GM21360 (cell line): Measurements from ENCODE around the gene FGF14.
"Not testable (repeated sequence)": the region's sequence is repeated elsewhere in the genome, so short reads cannot be mapped to it uniquely, and the experiment has no call there.

Experiments used
- ATAC-seq: cut with Tn5 transposase; IDR thresholded peaks from one replicate; pipeline ENCODE4 v1.9.1; 2021; ENCODE audit warnings: mild to moderate bottlenecking, moderate library complexity; ENCODE audit not compliant: unreplicated experiment

Gene FGF14

DNA sequence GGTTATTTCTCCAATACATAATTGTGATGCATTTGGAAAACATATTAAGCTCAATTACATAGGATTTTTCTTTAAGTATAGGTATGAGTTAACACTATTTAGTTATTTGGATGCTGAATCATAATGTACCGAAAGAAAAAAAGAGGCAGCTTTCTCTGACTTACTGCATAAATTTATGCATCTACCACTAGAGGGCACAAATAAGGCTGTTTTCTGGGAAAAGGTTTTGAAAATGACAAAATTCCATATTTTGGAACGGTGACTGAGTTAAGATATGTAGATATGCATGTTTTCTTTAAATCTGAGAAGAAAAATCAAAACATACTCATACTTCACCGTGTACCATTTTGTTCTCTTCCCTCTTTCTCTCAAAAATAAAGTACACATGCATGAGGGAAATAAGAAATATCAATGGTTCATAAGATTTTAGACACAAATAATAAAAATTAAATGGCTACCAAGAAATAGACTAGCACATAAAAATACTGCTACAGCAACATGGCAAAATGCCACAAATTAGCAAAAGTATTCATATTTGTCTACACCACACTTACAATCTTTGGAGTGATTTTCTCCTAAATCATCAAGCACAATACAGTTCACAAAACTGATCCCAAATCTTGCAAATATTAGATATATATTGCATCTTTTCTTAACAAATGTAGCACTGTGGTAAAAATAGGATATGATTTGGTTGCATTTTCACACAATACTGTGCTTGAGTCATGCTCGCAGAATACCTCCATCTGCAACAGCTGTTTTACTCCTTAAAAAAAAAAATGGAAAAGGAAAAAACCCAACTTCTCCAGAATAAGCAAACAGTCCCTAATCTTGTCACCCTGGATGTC, 260.0 kb downstream of the FGF14 start:
- ATAC-seq, result no peak

DNA sequence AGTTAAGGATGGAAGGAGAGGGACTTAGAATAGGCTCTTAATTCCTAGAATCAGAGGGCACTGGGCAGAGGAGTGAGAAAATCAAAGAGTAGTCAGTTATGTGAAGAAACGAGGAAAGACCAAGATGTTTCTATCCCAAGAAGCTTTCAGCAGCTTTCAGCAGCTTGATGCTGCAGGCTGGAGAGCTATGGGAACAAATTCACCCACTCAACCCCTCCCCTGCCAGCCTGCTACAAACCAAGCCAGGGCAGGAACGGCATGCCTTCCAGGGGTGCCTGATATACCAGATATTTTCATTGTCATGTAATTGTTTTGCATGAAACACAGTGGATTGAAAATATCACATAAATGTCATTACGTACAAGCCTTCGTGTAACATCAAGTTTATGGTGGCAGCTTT, 262.2 kb downstream of the FGF14 start:
- ATAC-seq, result no peak

DNA sequence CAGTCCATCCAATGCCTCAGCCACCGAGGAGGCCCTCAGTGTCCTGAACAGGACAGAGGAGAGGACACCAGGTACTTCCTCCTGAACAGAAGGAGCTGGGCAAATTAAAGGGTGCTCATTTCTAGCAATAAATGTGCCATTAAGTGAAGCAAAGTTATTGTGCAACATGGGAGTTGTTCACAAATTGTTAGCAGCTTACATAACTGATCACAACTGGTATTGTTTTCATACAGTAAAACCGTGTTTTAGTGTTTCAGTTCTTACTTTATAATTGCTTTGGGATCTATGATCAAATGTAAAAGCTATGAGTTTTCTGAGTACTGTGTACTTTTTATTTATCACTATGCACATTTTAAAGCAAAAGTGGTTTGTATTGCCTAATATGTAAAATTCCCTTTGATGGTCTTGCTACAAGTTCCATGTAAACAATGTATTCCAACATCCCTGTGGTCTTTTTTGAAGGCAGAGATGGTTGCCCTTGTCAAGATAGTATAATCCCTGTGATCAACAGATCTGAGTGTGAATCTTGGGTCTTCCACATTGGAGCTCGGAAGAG, 263.1 kb downstream of the FGF14 start:
- ATAC-seq, result no peak

DNA sequence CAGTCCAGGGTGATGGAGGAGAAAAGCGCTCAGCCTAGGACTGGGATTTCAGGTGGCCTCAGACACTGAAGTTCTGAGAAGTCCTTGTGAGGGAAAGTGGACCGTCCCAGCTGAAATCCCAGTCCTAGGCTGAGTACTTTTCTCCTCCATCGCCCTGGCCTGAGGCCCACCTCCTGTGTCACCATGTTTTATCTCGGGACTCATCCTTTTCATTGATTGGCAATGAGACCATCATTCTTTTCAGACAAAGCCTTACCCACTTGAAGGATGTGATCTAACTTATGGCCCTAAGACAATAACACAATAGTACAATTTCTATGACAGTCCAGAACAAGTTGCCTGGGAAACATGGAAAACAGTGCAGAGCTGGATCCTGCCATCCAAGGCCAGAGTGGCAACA, 263.9 kb downstream of the FGF14 start:
- not testable (repeated sequence) for ATAC-seq

DNA sequence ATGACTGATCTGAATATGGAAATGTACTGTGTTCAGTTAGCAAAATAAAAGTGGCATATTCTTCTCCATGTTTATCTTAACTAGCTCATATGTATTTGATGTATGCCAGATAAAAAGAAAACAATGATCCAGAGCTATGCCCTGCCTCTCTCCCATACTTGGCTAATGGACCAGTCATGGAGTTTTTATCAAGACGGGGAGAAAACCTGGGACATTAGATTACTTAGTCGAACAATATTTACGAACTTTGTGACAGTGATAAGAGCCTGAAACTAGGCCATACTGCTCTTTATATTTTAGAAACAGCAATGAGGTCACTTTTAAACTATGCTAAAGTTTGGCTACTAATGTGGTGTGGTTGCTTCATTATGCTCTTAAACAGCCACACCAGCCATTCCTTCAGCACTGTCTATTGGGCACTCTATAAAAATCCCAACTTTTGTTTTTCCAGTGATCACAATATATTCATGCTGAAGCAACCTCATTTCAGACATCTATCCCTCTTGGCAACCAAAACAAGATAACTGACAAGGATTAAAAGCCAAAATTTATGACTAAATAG, 265.0 kb downstream of the FGF14 start:
- no peak for ATAC-seq

DNA sequence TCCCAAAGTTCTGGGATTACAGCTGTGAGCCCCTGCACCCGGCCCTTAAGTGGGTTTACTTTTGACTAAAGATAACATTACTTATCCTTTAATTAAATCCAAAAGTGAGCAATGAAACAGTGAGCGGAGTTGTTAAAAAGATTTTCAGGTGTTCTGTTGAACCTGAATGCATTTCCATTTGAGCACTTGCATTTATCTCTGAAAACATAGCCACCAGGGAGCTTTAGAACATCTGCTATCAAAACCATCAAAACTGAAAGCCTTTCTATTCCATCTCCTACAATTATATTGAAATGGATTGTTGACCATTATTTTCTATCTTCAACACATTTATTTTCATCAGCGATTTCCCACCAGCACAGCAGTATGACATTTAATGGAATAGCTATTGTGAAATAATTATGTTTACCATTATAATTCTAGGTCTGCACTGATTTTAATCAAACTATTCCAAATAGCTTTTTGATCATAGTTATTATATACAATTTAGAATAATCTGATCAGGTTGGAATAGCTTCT, 269.0 kb downstream of the FGF14 start:
- ATAC-seq, result no peak

DNA sequence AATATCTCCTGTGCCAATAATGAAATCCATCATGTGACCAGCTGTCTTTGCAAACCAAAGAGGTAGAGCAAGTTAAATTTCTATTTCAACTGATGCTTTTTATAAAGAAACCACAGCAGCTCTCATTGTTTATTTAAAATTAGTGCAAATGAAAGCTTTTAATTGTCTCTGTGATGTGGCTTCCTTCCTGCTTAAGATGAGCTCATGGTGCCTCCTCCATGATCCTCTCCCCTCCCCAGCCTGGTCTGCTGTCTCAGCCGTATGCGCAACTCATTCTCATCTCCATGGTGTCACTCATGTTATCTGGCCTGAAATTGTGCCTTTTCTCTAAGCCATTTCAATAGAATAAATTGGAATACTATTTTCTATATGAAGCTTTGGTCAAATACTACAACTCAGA, 270.6 kb downstream of the FGF14 start:
- ATAC-seq, result no peak

DNA sequence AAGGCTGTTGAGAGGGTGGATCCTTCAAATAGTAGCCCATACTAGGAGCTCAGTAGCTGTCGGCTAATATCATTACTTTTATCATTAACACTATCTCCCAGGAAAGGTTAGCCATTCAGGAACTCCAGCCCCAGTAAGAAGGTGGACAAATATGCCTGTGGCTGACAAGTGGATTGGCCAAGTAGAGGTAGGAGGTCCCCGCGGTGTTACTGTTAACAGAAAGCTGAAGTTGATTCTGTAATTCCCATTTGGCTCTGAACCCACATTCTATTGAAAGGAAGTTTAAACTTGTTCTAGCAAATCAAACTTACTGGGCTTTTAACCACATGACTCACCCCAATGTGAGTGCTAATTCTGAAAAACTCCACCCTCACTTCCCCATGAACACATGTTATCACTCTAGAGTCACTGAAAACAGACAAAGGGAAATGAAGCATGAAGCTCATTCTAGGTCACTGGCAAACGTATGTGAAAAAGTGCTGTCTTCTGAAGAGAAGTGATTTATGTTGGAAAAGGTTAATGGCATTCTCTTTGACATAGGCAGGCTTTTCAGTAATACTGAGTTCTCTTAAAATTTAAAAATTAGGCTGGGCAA, 273.5 kb downstream of the FGF14 start:
- ATAC-seq, result peak; percentile 92

DNA sequence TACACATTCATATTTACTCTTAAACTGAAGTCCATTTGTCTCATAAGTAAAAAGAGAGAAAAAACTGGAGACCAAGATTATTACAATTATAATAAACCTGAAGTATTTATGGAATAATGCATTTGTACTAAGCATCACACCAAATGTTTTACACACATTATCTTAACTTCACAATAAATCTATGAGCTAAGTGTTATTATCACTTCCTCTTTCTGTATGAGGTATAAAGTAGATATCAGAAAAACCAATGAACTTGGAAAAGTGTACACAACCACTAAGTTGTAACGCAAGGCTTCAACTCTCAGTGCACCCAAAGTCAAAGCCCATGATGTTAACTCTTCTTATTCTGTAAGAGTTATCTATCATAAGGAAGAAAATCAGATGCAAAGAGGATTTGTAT, 274.7 kb downstream of the FGF14 start:
- ATAC-seq, result no peak

DNA sequence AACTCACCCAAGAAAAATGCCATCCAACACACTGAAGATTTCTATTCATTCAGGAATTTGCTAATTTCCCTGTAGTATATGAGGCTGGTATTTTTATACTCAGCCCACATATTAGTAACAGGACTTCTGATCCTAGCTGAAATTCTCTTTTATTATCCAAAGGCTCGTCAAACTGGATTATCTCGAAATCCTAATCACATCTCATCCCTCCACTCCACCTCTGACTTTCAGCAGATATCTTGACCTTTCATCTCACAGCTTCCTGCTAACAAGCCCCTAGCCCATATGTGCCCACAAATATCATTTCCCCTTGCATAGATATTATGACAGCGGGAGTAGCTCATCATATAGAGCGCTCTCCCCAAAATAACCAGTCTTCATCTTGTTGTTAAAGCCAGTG, 279.7 kb downstream of the FGF14 start:
- no peak for ATAC-seq

DNA sequence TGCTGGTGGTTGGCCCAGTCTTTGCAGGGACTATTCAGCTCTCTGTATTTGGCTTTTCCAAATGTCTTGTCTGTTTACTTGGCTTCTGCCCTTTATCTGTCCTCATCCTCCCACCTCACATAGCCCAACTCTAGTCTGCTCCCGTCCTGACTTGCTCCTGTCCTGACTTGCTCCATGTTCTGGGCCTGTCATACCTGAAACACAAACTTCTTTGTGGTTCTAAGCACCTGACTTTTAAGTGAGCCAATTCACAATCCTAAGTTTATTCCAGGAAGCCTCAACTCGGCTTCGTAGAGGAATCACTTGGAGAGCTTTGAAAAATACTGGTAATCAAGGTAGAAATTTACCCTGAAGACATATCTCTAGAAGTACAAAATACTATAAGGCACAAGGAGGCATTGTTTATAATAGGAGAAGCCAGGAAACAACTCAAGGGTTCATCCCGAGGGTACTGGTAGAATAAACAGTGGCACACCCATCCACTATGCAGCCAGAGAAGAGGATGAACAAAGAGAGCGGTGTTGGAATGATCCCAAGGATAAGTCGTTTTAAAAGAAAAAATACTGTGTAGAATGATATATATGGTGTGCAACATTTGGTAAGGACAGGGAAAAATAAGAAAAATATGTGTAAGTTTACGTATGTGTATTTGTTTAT, 284.5 kb downstream of the FGF14 start:
- no peak for ATAC-seq

DNA sequence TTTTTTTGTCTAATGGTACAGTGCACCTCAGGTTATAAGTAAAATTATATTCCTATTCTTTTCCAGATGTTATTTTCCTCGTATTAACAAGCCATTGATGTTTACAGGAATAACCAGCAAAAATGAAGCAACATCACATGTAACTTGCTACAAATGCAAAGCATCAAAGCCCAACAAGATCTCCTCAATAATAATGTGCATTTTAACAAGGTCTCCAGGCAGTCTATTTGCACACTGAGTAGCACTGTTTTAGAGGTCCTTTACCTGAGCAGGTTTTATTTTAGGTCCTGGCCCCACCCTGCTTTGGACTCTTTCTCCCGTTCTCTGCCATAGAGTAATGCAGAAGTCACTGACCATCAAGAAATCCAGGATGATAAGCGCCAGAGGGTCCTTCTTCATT, 298.4 kb downstream of the FGF14 start:
- ATAC-seq, result no peak

DNA sequence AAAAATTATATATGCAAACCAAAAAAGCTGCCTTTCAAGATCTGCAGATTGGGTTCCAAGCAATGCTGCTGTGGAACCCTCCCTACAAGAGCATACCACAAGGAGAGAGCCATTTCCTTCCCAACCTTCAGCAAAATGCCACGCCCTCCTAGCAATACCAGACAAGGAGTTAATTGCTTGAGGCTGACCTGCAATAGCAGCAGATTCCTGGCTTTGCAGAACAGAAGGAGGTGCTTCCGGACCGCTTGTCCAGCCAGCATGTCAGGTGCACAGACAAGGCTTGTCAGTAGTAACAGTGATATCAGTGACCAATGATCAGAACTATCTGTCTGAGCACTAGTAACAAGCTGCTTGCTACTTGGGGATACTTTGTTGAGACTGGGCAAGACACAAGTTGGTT, 301.6 kb downstream of the FGF14 start:
- ATAC-seq, result no peak

DNA sequence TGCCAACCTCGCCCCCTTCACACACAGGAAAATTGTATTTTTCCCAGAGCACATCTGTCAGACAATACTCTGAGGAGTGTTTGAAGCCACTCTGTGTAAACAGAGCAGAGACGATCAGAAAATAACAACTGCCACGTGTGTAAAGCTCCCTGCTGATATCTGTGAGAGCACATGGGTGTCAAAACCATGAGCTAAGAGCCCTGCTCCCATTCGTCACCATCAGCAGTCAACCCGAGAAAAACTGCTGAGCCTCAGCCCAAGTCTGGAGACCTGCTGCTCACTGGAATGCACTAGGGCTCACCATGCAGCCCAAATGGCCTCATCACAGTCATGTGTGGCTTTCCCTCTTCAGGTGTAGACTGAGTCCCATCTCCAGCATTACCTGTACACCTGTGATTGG, 304.1 kb downstream of the FGF14 start:
- no peak for ATAC-seq

DNA sequence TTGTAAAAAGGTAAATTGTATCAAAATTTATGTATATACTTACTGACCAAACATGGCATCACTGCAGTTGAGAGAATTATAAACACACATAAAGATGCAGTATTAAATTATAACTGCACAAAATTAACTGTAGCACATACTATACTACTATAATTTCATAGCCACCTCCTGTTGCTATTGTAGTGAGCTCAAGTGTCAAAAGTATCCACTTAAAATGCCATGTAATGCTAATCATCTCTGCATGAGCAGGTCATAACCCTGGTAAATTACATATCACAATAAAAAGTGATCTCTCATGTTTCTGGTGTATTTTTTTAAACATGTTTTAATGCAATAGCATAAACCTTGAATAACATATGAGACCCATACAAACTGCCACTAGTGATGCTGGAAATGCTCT, 308.6 kb downstream of the FGF14 start:
- ATAC-seq, result not testable (repeated sequence)

DNA sequence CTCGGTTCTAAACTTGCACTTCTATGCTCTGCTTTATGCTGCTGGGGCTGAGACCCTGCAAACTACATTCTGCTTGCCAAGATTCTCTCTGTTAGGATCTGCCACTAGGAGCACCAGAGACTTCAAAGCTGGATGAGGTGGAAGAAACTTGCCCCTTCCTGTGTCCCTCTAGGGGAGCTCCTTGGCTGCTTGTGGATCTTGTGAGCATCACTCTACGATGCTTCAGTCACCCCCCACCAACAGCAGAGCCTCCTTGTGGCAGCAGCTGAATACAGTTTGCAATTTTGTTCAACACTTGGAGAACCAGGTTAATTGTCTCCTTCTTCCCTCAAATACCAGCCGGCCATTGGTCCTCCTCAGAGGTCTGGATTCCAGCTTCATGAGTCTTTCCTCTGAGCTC, 310.6 kb downstream of the FGF14 start:
- ATAC-seq, result no peak

DNA sequence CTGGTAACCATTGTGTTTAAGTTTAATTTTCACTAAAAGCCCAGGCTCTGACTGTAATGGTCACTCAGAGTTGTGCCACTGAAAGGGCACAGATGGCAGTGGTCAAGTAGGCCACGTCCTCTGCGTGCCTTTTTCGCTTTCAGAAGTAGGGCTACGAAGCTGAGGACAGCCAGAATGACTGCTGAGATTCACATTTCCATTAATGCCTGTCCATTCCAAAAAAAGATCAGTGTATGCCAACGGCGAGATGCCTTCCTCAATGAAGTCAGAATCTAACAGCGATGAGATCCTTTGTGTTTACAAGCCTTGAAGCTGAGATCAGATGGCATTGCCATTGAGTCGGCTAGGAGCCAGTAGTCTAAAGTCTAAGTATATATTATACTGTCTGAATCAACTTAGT, 311.3 kb downstream of the FGF14 start:
- ATAC-seq, result no peak

DNA sequence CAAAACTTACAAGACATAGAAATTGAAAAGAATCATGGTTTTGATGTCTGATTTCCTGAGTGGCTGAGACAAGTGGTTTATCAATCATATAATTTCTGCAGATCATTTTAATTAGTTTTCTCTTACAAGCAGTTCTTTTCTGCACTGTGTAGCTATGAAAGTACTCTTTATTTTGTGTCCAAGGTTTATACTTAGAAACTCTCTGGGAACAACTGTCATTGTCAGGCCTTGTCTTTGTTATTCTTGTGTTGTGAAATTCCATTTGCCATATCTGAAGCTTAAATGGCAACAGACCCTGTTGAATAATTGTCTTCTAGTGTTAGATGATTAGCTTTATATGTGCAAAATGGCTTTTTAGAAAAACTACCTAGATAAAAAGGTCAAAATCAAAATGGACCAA, 312.1 kb downstream of the FGF14 start:
- ATAC-seq, result no peak

DNA sequence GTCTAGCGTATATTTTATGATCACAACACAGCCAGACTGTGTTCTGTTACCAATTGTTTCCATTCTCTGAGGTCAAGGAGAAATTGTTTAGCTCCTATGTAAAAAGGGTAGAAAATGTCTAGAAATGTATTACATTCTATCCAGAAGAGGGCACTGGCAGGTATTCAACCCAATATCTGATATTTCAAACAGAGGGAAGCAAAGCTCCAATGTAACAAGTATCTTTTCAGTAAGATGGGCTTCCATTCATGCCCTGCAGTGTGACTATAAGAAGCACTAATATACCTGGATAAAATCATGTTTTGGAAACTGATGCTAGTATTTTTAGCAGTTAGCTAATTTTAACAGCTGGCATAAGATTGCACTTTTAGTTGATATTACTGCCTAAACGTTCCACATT, 312.7 kb downstream of the FGF14 start:
- ATAC-seq, result no peak

DNA sequence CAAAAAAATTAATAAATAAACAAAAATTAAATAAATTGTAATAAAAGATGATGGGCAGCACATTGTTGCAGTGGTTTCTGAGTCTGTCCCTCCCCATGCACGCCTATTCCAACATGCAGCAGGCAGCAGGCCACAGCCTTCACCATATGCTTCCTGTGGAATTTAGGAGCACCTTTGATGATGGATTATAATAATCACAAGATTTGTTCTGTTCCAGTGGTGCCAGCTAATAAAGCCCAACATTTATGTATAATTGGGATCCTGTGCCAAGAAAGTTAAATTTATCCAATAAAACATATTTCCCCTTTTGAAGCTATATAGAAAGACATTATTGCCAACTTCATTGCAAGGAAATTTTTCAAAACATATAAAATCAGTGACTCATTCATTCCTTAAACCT, 328.6 kb downstream of the FGF14 start:
- ATAC-seq, result no peak

DNA sequence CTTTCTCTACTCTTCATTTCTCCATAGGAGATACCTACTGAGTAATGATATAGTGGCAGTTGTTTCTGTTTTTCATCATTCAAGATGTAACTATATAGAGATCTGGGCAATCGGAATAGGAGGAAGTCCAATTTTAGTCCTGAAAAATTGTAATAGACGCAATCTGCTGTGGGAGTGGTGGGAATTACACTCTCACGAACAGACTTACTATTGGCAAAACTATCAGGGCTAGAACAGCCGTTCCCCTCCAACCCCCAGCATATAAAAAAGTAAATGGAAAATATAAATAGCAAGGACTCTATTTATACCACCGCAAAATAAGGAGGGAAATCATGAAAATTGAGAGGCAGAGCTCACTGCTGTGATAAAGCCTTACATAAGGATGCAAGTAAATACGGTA, 330.1 kb downstream of the FGF14 start:
- no peak for ATAC-seq
